SK-N-SH (cell line): ENCODE measurements around the gene STXBP1. TPM values are rescaled to one million over a fixed set of nuclear protein-coding genes. Genes with fewer than 3 reads are reported as not detected.

Source experiments
- CTCF ChIA-PET: fragments of 300-600, 350-600 bp; formaldehyde crosslinking; extraction: SDS; loops from one replicate; lab custom pipeline; 2021; lab: Yijun Ruan, JAX
- POLR2A ChIA-PET: fragments of 350-600 bp; sonication (Branson Sonifier 250); formaldehyde crosslinking; extraction: SDS; loops from one replicate; lab custom pipeline; 2020; ENCODE audit warnings: antibody characterized with exemption, inconsistent platforms; lab: Yijun Ruan, JAX
- DNase-seq: peaks from one replicate; pipeline ENCODE4 v3.0.0; 2012
- H2AFZ ChIP-seq: fragments of 200-600 bp; sonication (generic); 2 replicates; pipeline ENCODE4 v1.8.1; 2016; ENCODE audit warnings: antibody characterized with exemption, mild to moderate bottlenecking, low read depth
- H3F3A ChIP-seq: fragments of 200-600 bp; sonication (generic); replicated peaks from 2 replicates; pipeline ENCODE3; 2016; ENCODE audit warnings: antibody characterized with exemption, mild to moderate bottlenecking; ENCODE audit not compliant: insufficient read depth
- H3K27ac ChIP-seq, 2 experiments: fragments of 200-500 bp in 1 of 2; fragments of 200-600 bp in 1 of 2; sonication (Bioruptor generic) in 1 of 2; sonication (generic), shearing (Covaris generic) in 1 of 2; 2 replicates each; pipeline versions ENCODE4 v1.5.1 to v1.6.1; 2014 to 2016; ENCODE audit warnings: low read depth in 2 of 2, inconsistent platforms in 1 of 2, low read length in 1 of 2, mild to moderate bottlenecking in 1 of 2, mixed read lengths in 1 of 2
- H3K27me3 ChIP-seq: fragments of 200-600 bp; sonication (generic), shearing (Covaris generic); 2 replicates; pipeline ENCODE4 v1.6.1; 2016; ENCODE audit warnings: mixed run types; ENCODE audit not compliant: insufficient read depth
- H3K36me3 ChIP-seq, 2 experiments: fragments of 200-500 bp in 1 of 2; fragments of 200-600 bp in 1 of 2; sonication (Bioruptor generic) in 1 of 2; sonication (generic) in 1 of 2; replicated peaks in 1 of 2; 2 replicates each; pipeline versions ENCODE3 to v1.5.1; 2014 to 2016; ENCODE audit warnings: low read length in 1 of 2, mild to moderate bottlenecking in 1 of 2; ENCODE audit not compliant: insufficient read depth in 2 of 2, control insufficient read depth in 1 of 2
- H3K4me1 ChIP-seq, 2 experiments: fragments of 200-500 bp in 1 of 2; fragments of 200-600 bp in 1 of 2; sonication (Bioruptor generic) in 1 of 2; sonication (generic), shearing (Covaris generic) in 1 of 2; 2 replicates each; pipeline versions ENCODE4 v1.5.1 to v1.6.1; 2014 to 2016; ENCODE audit warnings: low read depth in 1 of 2, low read length in 1 of 2, mixed run types in 1 of 2; ENCODE audit not compliant: insufficient read depth in 2 of 2, control insufficient read depth in 1 of 2
- H3K4me2 ChIP-seq: fragments of 200-600 bp; sonication (generic), shearing (Covaris generic); 2 replicates; pipeline ENCODE4 v1.6.1; 2017; ENCODE audit warnings: mixed run types
- H3K4me3 ChIP-seq, 2 experiments: fragments of 200-500 bp in 1 of 2; fragments of 200-600 bp in 1 of 2; sonication (Bioruptor generic) in 1 of 2; sonication (generic), shearing (Covaris generic) in 1 of 2; 2 replicates each; pipeline versions ENCODE4 v1.5.1 to v1.8.1; 2014 to 2016; ENCODE audit warnings: low read depth in 2 of 2, inconsistent platforms in 1 of 2, low read length in 1 of 2, mild to moderate bottlenecking in 1 of 2, mixed read lengths in 1 of 2, moderate library complexity in 1 of 2
- H3K79me2 ChIP-seq: fragments of 200-600 bp; sonication (generic); 2 replicates; pipeline ENCODE4 v1.8.1; 2017; ENCODE audit warnings: mild to moderate bottlenecking; ENCODE audit not compliant: insufficient read depth
- H3K9ac ChIP-seq: fragments of 200-600 bp; sonication (generic); 2 replicates; pipeline ENCODE4 v1.6.1; 2017; ENCODE audit warnings: mixed run types
- H3K9me2 ChIP-seq: fragments of 200-600 bp; sonication (generic); 2 replicates; pipeline ENCODE4 v1.6.1; 2017; ENCODE audit warnings: mixed run types
- H3K9me3 ChIP-seq: fragments of 200-600 bp; sonication (generic); 2 replicates; pipeline ENCODE4 v1.6.1; 2017; ENCODE audit warnings: mixed run types, mild to moderate bottlenecking, moderate library complexity
- H4K20me1 ChIP-seq: fragments of 200-600 bp; sonication (generic); 2 replicates; pipeline ENCODE4 v1.6.1; 2017; ENCODE audit warnings: mild to moderate bottlenecking, mixed run types; ENCODE audit not compliant: insufficient read depth
- CHD2 ChIP-seq: fragments of 150-350 bp; IDR thresholded peaks from 2 replicates; pipeline ENCODE4 v1.6.1; 2018; ENCODE audit warnings: low read length; ENCODE audit not compliant: partially characterized antibody
- CTCF ChIP-seq: fragments of 200-600 bp; sonication (generic); IDR thresholded peaks from 2 replicates; pipeline ENCODE4 v1.6.1; 2017; ENCODE audit warnings: antibody characterized with exemption, mild to moderate bottlenecking, moderate library complexity
- ELF1 ChIP-seq: IDR thresholded peaks from 2 replicates; pipeline ENCODE4 v1.4.0; 2012
- EZH2phosphoT487 ChIP-seq: fragments of 200-600 bp; sonication (generic); IDR thresholded peaks from 2 replicates; pipeline ENCODE4 v1.6.1; 2017; ENCODE audit warnings: low read depth, mixed run types, mild to moderate bottlenecking, antibody characterized with exemption, moderate library complexity, borderline replicate concordance
- FOSL2 ChIP-seq: IDR thresholded peaks from 2 replicates; pipeline ENCODE4 v1.4.0; 2012; ENCODE audit warnings: low read depth, mild to moderate bottlenecking, moderate library complexity, borderline replicate concordance
- GATA2 ChIP-seq: sonication (generic); formaldehyde crosslinking; IDR thresholded peaks from 2 replicates; pipeline ENCODE4 v1.5.0; 2020; ENCODE audit warnings: mild to moderate bottlenecking, missing genetic modification reagents
- JUND ChIP-seq: IDR thresholded peaks from 2 replicates; pipeline ENCODE4 v1.4.0; 2012
- MAX ChIP-seq: IDR thresholded peaks from 2 replicates; pipeline ENCODE4 v1.4.0; 2012; ENCODE audit warnings: low read depth
- MEF2A ChIP-seq: IDR thresholded peaks from 2 replicates; pipeline ENCODE4 v1.4.0; 2012; ENCODE audit warnings: low read depth, borderline replicate concordance
- PBX3 ChIP-seq: IDR thresholded peaks from 2 replicates; pipeline ENCODE4; 2012
- POLR2AphosphoS5 ChIP-seq: IDR thresholded peaks from 2 replicates; pipeline ENCODE4 v1.6.1; 2012; ENCODE audit warnings: low read depth, low read length
- RCOR1 ChIP-seq: fragments of 150-350 bp; IDR thresholded peaks from 2 replicates; pipeline ENCODE4 v1.6.1; 2017; ENCODE audit warnings: antibody characterized with exemption, low read length
- RXRA ChIP-seq: IDR thresholded peaks from 2 replicates; pipeline ENCODE4 v1.4.0; 2012; ENCODE audit warnings: low read depth, mild to moderate bottlenecking, borderline replicate concordance
- TAF1 ChIP-seq: IDR thresholded peaks from 2 replicates; pipeline ENCODE4 v1.6.1; 2012; ENCODE audit warnings: low read depth, mild to moderate bottlenecking, low read length, moderate library complexity, borderline replicate concordance
- WGBS: methylation state at CpG from one replicate; pipeline ENCODE4 v1.1.6; 2017; ENCODE audit warnings: low lambda C conversion rate; 5-methylcytosine and 5-hydroxymethylcytosine counted together
- polyA plus RNA-seq, 3 experiments: library from polyadenylated mRNA; depleted of rRNA; stranded (reverse); fragments of >200 nt; gene quantifications; 2 replicates each; pipeline ENCODE4 v1.2.3, GENCODE V29; 2012

Gene STXBP1
- polyA plus RNA-seq, 1 of the 3 experiments (the other 2 are of a cell fraction) = 44.3 TPM

- H4K20me1 ChIP-seq = no peaks in the 10 kb centered on the region
- peaks cover 7% of the 10 kb centered on the region; the same call in 1 of the 2 replicates for H3K79me2 ChIP-seq
- TF ChIP-seq RCOR1 = no peak
- no peak for TF ChIP-seq CTCF
- no peak for TF ChIP-seq FOSL2
- TF ChIP-seq TAF1 = no peak
- TF ChIP-seq GATA2 (CRISPR knock-in tag) = no peak
- TF ChIP-seq JUND = no peak
- no peak for TF ChIP-seq CHD2
- no peak for TF ChIP-seq MAX
- no peak for TF ChIP-seq EZH2phosphoT487
- no peak for TF ChIP-seq POLR2AphosphoS5
- TF ChIP-seq RXRA = no peak
- no peak for TF ChIP-seq ELF1
- TF ChIP-seq MEF2A = no peak
- TF ChIP-seq PBX3 = no peak
- H3K4me3 ChIP-seq = no peak overlapping the region
- POLR2A ChIA-PET = interaction anchor here (0.6 kb wide), 1 partner anchor 22 kb away, joined by 4 read pairs; no protein-coding TSS in a partner anchor
- no peaks in the 10 kb centered on the region for H3K27me3 ChIP-seq
- no peaks in the 10 kb centered on the region for H3F3A ChIP-seq
- no peak overlapping the region for H3K27ac ChIP-seq
- WGBS = 98% methylated on average over 2 of the region's 3 CpGs
- H3K36me3 ChIP-seq = peaks cover 12 to 21% of the 10 kb centered on the region in 2 experiments
- H3K4me2 ChIP-seq = no peak overlapping the region
- H2AFZ ChIP-seq = no peak overlapping the region
- CTCF ChIA-PET = interaction anchor here (1.0 to 1.2 kb wide), 2 partner anchors 12 to 84 kb away, joined by 3 read pairs; partner anchors contain the start of gene TOR2A
- H3K9me2 ChIP-seq = no peaks in the 10 kb centered on the region
- no peak for DNase-seq
- no peak overlapping the region for H3K9ac ChIP-seq
- no peaks in the 10 kb centered on the region; a peak in 1 of 4 replicates for H3K4me1 ChIP-seq
- no peaks in the 10 kb centered on the region for H3K9me3 ChIP-seq
Observed at GRCh38 chr9:127650518-127650917, 38.4 kb downstream of the STXBP1 start.
